GM23248 (cell line): Measurements from ENCODE around the gene HAPSTR1.

Source experiments
- EZH2 ChIP-seq: fragments of 200-600 bp; sonication (generic); IDR thresholded peaks from 2 replicates; pipeline ENCODE4 v1.6.1; 2018; ENCODE audit warnings: antibody characterized with exemption, mild to moderate bottlenecking; ENCODE audit not compliant: insufficient read depth, poor library complexity, severe bottlenecking
- EZH2phosphoT487 ChIP-seq: fragments of 200-600 bp; sonication (generic); IDR thresholded peaks from 2 replicates; pipeline ENCODE4 v1.6.1; 2018; ENCODE audit warnings: antibody characterized with exemption, moderate library complexity, mild to moderate bottlenecking, low read depth; ENCODE audit not compliant: insufficient read depth

- no peak for TF ChIP-seq EZH2
- no peak for TF ChIP-seq EZH2phosphoT487
Measured at GRCh38 chr16:9065077-9065476, 26.4 kb upstream of the HAPSTR1 start.
